ENCODE data around the gene MAP2K7.
"Not testable (repeated sequence)": the region's sequence is repeated elsewhere in the genome, so short reads cannot be mapped to it uniquely, and the experiment has no call there.

The MAP2K7 gene

GRCh38 chr19:7926727-7927604 lies 23.3 kb downstream of the MAP2K7 start:
- H3K4me3 ChIP-seq (ENCODE audit: low read depth, low read length), result no peak overlapping the region
- DNase-seq (ENCODE audit: low read depth), result no peak
- no peak for TF ChIP-seq CTCF (IDR thresholded peaks at IDR 0.05; ENCODE audit: low read depth, low read length, missing control alignments)

- no peak overlapping the region for H3K4me3 ChIP-seq (ENCODE audit: low read depth, low read length)
- TF ChIP-seq CTCF (IDR thresholded peaks at IDR 0.05; ENCODE audit: low read depth, low read length, missing control alignments), result no peak
- no peak for DNase-seq (ENCODE audit: low read depth)
Observed at GRCh38 chr19:7927605-7928333, 24.1 kb downstream of the MAP2K7 start.

GRCh38 chr19:7928334-7928706 lies 24.6 kb downstream of the MAP2K7 start:
- DNase-seq (ENCODE audit: low read depth), result no peak
- no peak for TF ChIP-seq CTCF (IDR thresholded peaks at IDR 0.05; ENCODE audit: low read depth, low read length, missing control alignments)
- H3K4me3 ChIP-seq (ENCODE audit: low read depth, low read length), result no peak overlapping the region

GRCh38 chr19:7928741-7929701 lies 25.3 kb downstream of the MAP2K7 start:
- H3K4me3 ChIP-seq (ENCODE audit: low read depth, low read length), result no peak overlapping the region
- DNase-seq (ENCODE audit: low read depth), result no peak
- TF ChIP-seq CTCF (IDR thresholded peaks at IDR 0.05; ENCODE audit: low read depth, low read length, missing control alignments), result peak; percentile 62

GRCh38 chr19:7930030-7930429 lies 26.4 kb downstream of the MAP2K7 start:
- H3K4me3 ChIP-seq (ENCODE audit: low read depth, low read length); DNase-seq (ENCODE audit: low read depth): not testable (repeated sequence)

GRCh38 chr19:7930765-7931164 lies 27.1 kb downstream of the MAP2K7 start:
- H3K4me3 ChIP-seq (ENCODE audit: low read depth, low read length), result no peak overlapping the region
- TF ChIP-seq CTCF (IDR thresholded peaks at IDR 0.05; ENCODE audit: low read depth, low read length, missing control alignments), result no peak
- DNase-seq (ENCODE audit: low read depth), result no peak

All from GM12864 (cell line).